HG03378 (cell line): ENCODE data around the gene DAB1.

Experiments
- ATAC-seq: cut with Tn5 transposase; IDR thresholded peaks from one replicate; pipeline ENCODE4 v1.9.1; 2021; ENCODE audit warnings: mild to moderate bottlenecking, moderate library complexity; ENCODE audit not compliant: unreplicated experiment

DAB1 gene

GRCh38 chr1:57321776-57322175 lies 102.1 kb downstream of the DAB1 start:
- ATAC-seq: no peak

DNA sequence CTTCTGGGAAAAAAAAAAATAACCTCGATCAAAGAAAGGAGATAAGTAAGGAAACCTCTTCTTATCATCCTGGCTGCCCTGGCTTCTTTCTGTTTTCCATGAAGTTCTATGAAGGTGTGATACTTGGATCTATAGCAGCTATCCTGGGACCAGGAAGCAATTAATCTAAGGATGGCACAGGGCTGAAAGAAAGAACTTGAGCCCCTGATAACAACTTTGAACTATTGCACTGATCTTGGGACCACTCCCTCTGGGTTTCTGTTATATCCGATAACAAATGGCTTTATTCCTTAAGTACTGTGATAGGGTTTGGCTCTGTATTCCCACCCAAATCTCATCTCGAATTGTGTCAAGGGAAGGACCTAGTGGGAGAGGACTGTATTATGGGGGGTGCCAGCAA lies 104.1 kb downstream of the DAB1 start:
- ATAC-seq: no peak

DNA sequence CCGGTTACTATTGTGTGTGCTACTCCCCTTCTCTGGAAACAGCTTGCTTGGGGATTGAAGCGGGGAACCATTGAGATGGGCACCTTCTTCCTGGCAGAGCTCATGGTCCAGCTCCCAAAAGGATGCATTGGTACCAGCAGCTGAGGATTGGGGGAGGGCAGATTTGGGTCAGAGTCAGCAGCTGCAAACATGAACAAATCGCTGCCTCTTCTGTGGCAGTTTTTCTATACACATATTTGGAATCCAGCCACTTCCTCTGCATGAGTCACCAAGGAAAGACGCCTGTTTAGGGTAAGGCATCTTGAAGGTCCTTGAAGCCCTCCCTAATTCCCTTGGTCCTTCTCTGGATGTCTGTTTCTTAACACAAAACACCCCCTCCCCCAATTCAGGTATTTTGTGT lies 104.7 kb downstream of the DAB1 start:
- no peak for ATAC-seq

- ATAC-seq: no peak
Observed at GRCh38 chr1:57316861-57317260, 107.0 kb downstream of the DAB1 start.

DNA sequence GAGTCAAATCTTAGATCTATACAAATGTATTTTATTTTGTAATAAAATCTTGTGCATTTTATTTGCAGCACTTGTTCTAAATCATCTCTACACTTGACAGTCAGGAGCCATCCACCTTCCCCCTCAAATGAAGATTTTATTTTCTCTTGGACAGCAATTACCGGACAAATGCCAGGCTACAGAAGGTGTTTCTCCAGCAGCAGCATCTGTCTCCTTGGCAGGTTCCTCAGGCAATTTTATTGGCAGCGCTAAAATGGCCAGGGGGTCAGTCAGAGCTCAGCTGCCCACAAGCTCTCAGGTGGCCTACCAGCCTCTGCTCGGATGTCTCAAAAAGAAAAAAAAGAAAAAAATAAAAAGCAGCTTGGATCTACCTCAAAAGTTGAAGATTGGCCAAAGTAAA lies 107.6 kb downstream of the DAB1 start:
- no peak for ATAC-seq

GRCh38 chr1:57312869-57313268 lies 111.0 kb downstream of the DAB1 start:
- no peak for ATAC-seq

DNA sequence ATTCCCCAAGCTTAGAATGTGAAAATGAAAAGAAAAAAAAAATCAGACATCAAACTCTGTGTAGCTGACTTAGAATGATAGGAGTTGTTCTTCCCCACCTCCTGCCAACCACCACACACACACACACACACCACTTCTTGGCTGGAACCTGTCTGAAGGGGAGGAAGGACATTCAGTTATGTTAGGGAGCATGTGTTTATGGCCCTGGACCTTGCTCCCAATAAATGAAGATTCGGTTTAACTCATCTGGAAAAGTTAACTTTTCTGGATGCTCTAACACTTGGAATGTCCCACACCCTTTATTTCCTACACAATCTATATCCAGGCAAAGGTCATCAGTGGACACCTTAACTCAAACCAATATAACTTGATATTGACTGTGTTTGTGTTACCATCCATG lies 112.4 kb downstream of the DAB1 start:
- no peak for ATAC-seq

GRCh38 chr1:57311006-57311405 lies 112.9 kb downstream of the DAB1 start:
- ATAC-seq: no peak

DNA sequence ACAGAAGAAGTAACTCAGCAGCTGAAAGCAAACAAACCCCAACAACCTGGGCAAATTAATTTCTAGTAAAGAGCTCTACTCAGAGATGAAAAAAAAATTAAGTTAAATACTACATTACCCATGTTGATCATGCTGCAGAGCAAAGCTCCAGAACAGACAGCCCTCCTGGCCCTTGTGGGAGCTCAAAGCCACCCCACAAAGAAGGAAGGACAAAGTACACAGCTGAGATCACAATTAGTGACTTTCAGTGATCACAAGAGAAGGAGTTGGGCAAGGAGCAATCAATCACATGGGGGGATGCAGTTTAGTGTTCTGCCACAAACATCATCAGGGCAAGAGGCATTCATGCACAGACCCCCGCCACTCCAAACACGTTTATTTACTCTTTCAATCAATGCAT lies 114.2 kb downstream of the DAB1 start:
- no peak for ATAC-seq

DNA sequence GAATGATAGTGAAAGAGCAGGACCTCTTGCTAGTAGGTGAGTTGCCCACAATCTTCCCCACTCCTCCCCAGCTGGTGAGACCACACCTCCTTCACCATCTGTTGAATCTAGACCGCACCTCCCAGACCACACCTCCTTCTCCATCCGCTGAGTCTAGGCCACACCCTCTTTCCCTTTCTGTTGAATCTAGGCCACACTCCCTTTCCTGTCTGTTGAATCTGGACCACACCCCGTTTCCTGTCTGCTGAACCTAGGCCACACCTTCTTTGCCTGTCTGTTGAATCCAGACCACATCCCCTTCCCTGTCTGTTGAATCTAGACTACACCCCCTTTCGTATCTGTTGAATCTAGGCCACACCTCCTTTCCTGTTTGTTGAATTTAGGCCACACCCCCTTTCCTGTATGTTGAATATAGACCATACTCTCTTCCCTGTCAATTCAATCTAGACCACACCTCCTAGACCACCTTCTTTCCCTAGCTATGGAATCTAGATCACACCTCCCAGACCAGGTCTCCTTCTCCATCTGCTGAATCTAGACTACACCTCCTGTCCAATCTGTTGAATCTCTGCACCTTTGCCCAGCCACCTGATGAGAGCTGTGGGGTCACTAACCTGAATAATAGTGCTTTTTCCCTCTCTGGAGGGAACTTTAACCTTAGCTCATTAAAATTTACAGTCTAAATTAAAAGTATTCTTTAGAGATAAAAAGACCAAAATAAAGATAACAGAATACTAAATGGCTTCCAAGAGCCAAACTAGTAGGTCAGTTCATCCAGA lies 116.3 kb downstream of the DAB1 start:
- ATAC-seq: peak; percentile 62

DNA sequence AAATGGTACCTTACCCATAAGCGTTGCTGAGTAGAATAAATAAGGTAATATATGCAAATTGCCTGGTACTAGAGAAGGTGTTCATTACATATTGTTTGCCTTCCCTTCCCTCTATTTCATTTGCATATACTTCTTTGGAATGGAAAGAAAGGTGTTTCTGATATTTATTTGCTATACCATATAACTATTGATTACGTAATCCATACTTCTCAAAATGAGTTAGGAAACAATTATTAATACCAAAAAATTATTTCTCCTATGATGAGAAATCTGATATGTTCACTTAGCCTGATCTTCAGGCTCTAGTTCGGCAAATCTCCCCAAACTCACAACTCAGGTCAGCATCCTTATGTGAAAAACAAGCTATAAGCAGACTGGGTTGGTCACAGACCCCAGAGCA lies 119.3 kb downstream of the DAB1 start:
- no peak for ATAC-seq

DNA sequence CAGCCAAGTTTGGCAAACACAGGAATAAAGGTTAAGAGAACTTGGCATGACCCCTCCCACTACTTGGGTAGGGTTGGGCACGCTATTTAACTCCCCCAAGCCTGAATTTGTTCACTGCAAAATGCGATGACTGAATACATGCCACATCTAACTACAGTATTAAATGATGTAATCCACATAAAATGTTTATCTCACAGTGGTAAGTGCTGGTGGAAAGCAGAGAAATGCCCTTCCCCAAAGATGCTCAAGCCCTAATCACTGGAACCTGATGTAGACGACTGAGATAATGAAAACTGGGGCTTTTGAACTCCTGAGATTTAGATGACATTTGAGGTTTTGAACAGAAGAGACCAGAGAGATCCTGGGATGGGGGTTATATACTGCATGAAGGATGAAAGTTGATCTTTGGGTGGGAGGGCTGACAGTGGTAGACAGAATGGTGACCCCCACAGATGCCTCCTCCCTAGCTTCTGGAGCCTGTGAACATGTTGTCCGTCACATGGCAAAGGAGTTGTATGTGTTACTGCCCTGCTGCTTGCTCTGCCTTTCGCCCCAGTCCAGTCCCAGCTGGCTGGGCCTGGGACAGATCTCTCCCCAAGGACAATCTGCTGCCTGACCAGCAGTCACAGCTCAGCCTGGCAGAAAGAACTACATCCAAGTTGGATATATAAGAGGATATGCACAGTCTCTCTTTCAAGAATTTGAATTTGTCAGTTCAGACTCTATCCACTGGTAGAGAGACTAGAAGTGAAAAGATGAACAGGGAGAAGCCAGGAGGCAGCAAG lies 120.9 kb downstream of the DAB1 start:
- no peak for ATAC-seq

DNA sequence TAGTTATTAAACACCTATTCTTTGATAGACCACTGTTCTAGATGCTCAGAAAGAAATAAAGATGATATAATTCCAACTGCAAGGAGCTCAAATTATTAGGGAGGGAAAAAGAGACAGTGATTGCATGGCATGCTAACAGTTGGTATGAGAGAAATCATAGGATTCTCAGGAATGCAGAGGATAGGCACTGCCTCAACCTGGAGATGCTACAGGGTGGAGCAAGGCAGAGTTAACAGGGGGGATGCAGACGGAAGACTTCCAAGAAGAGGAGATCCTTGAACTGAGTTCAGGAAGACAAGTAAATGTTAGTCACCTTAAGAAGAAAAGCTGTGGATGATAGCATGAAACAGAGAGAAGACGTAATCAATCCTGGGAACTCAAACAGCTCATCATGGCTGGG lies 123.7 kb downstream of the DAB1 start:
- no peak for ATAC-seq

GRCh38 chr1:57296726-57297250 lies 127.1 kb downstream of the DAB1 start:
- ATAC-seq: no peak

DNA sequence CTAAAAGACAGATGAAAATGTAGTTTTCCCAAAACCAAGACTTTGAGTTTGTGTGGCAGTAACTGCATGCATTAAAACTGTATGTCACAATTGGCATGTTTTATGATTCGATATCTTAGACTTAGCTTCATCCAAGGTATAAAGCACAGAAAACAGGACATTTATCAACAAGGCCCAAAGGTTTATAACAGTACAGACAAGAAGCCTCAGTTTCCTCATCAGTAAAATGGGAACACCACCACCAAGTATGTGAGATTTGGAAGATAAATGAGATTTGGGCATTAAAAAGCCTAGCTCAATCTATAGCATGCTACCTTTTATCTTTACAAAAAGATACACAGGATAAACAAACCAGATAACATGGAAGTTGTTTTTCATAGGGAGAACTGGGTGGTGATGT lies 128.5 kb downstream of the DAB1 start:
- no peak for ATAC-seq

- no peak for ATAC-seq
Observed at GRCh38 chr1:57294177-57294576, 129.7 kb downstream of the DAB1 start.

- ATAC-seq: no peak
Observed at GRCh38 chr1:57293214-57293613, 130.6 kb downstream of the DAB1 start.

DNA sequence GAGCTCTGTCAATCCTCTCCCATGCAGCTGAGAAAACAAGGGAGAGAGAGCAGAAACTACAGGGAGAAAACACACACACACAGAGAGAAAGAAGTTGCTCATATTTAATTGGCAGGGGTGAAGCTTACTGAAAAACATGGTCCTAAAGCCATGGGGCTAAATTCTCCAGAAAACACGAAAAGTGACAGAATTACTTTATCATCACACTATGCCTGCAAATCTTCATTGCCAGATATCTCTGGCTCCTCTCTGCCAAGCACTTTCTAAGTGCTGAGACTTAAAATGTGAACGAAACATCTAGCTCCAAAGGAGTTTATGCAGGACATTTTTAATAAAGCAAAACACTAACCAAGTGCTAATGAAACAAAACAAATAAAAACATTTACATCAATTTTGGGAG lies 134.1 kb downstream of the DAB1 start:
- no peak for ATAC-seq

DNA sequence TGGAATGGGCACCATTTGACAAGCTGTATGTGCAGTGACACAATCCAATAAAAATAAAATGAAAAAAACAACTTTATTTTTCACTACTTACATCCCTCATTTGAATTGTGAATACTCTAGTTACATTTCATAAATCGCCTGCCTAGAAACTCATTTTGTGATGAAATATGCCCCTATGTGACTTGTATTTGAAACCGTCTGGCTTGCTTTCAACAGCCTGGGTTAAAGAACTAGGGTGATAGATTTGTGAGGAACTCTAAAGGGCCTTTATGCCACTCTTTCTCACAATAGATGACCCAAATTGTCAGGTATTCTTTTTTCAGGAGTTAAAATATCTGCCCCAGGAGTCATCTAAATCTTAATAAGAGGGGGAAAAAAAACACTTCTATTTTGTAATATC lies 137.9 kb downstream of the DAB1 start:
- ATAC-seq: no peak

GRCh38 chr1:57282411-57282810 lies 141.4 kb downstream of the DAB1 start:
- no peak for ATAC-seq

DNA sequence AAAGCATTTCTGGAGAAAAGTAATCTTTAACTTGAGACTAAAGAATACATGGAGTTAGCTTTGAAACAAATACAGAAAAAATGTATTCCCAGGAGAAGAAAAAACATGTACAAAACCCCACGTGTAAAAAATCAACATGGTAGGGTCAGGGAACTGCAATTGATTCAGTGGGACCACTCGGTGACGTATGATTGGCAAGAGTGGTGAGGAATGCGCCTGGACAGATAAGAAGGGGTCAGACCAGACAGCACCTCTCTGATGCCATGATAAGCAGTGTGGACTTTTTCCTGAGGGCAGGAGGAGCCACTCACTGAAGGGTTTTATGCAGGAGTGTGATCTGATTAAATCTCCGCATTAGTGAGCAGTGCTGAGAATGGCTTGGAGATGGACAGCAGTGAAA lies 142.5 kb downstream of the DAB1 start:
- ATAC-seq: no peak
